ENCODE data around the gene XYLT2.
"Not testable (repeated sequence)": the region's sequence is repeated elsewhere in the genome, so short reads cannot be mapped to it uniquely, and the experiment has no call there.

XYLT2 gene

DNA sequence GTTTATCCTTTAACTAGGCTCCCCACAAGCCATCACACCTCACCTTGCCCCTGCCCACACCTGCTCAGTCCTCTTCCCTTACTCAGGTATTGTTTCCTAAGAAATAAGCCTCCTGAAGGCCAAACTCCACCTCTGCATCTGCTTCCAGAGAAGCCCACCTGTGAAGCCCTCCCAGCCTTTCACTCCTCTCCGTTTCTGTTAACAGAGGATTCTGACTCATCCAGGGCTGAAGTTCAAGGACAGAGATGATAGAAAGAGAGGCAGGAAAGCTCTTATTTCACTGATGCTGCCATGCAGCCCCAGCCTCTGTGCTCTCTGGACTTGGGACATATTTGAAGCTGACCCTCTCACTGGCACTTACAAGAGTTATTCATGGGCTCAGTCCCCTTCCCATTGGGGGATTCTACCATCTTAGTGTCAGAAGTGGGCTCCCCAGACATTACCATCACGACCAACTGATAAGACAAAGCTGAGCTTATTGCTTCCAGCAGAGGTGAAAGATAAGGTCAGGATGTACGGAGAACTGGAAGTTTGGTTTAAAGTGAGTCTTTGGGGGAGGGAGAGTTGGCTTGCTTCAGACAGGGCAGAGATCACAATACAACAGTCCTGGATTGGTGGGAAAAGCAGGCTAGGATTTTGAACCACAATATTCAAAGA lies 35.3 kb upstream of the XYLT2 start:
- DNase-seq (ENCODE audit: low read depth), result no peak
- H3K4me3 ChIP-seq (ENCODE audit: low read depth, low read length), result no peak overlapping the region
- no peak for TF ChIP-seq MYC (IDR thresholded peaks at IDR 0.05; ENCODE audit: low read depth, low read length)
- TF ChIP-seq, protein P1, sequence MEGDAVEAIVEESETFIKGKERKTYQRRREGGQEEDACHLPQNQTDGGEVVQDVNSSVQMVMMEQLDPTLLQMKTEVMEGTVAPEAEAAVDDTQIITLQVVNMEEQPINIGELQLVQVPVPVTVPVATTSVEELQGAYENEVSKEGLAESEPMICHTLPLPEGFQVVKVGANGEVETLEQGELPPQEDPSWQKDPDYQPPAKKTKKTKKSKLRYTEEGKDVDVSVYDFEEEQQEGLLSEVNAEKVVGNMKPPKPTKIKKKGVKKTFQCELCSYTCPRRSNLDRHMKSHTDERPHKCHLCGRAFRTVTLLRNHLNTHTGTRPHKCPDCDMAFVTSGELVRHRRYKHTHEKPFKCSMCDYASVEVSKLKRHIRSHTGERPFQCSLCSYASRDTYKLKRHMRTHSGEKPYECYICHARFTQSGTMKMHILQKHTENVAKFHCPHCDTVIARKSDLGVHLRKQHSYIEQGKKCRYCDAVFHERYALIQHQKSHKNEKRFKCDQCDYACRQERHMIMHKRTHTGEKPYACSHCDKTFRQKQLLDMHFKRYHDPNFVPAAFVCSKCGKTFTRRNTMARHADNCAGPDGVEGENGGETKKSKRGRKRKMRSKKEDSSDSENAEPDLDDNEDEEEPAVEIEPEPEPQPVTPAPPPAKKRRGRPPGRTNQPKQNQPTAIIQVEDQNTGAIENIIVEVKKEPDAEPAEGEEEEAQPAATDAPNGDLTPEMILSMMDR (IDR thresholded peaks at IDR 0.05; ENCODE audit: low read depth, low read length), result no peak
- TF ChIP-seq POLR2A (IDR thresholded peaks at IDR 0.05; ENCODE audit: extremely low read depth, insufficient read length), result no peak
- TF ChIP-seq, protein P2, sequence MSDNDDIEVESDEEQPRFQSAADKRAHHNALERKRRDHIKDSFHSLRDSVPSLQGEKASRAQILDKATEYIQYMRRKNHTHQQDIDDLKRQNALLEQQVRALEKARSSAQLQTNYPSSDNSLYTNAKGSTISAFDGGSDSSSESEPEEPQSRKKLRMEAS (IDR thresholded peaks at IDR 0.05; ENCODE audit: low read depth, low read length), result no peak

DNA sequence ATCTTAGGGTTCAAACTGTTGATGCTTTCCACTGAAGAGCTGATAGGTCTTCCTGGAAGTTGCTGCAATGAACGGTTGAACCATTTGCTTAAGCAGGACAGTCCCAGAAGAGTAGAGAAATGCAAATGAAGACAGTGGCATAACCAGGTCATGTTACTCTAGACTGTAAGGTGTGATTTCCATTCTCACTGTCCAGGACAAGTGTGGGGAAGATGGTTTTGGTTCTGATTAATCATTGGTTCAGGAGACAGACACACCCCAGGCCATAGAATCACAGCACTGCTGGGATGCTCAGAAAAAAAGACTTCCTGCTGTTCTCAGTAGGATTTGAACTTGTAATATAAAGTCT lies 34.8 kb upstream of the XYLT2 start:
- no peak for TF ChIP-seq POLR2A (IDR thresholded peaks at IDR 0.05; ENCODE audit: extremely low read depth, insufficient read length)
- no peak for DNase-seq (ENCODE audit: low read depth)
- no peak overlapping the region for H3K4me3 ChIP-seq (ENCODE audit: low read depth, low read length)

DNA sequence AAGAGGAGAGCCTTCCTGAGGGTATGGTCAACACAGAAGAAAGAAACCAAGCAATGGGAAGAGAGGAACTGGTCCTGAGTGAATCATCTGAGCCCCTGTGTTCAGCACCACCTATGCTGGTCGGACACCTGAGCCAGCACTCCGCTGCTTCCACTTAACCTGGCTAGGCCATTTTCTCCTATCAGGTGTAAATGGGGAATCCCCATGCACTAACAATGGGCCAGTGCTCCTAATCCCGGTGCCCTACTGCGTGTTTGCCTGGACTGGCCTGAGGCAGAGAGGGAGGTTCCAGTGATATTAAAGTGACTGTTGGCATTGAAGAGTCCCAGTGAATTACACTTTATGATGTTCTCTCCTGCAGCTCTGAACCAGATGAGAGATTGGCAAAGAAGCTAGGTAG lies 34.4 kb upstream of the XYLT2 start:
- TF ChIP-seq, protein P1 (IDR thresholded peaks at IDR 0.05; ENCODE audit: low read depth, low read length), result no peak
- no peak for TF ChIP-seq MYC (IDR thresholded peaks at IDR 0.05; ENCODE audit: low read depth, low read length)
- no peak for TF ChIP-seq POLR2A (IDR thresholded peaks at IDR 0.05; ENCODE audit: extremely low read depth, insufficient read length)
- TF ChIP-seq, protein P2 (IDR thresholded peaks at IDR 0.05; ENCODE audit: low read depth, low read length), result no peak
- H3K4me3 ChIP-seq (ENCODE audit: low read depth, low read length), result no peak overlapping the region
- DNase-seq (ENCODE audit: low read depth), result no peak

DNA sequence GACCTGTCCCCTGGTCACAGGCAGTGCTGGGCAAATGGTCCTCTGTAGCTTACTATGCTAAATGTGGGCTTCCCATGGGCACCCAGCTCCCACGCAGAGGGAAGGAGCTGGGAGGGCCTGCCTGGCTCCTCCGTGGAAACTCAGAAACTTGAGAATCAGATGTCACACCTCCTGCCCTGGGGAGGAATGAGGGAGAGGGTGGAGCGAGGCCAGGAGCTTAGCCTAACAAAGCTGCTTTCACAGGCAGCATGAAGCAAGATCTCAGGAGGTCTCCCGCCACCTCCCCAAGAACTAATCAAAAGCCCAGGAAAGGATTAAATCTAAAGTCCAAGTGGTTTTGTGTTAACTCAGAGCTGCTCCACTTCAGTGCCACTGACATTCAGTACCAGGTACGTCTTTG lies 33.6 kb upstream of the XYLT2 start:
- no peak overlapping the region for H3K4me3 ChIP-seq (ENCODE audit: low read depth, low read length)
- DNase-seq (ENCODE audit: low read depth), result no peak

DNA sequence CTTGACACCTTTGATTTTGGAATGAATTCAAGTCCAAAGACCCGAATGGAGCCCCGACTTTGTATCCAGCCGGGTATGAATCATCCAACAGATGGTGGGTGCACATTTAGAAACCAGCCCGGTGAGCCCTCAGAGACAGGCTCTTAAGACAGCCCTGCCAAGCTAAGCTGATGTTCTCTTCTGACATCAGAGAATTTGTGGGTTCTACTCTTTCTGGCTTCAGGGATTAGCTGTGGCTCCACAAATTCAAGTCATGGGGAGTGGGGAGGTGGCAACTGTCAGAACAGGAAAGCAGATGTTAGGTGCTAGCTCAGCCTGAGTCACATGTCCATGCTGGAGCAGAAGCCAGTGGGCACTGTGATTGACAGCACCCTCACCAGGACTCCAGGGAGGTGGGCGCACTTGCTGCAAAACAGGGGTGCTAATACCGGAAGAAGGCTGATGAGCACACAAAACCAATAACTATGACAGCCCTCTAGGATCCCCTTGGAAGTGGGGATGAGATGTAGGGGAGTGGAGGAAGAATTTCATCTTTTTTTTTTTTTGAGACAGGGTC lies 31.4 kb upstream of the XYLT2 start:
- H3K4me3 ChIP-seq (ENCODE audit: low read depth, low read length), result no peak overlapping the region
- TF ChIP-seq POLR2A (IDR thresholded peaks at IDR 0.05; ENCODE audit: extremely low read depth, insufficient read length) (no peak), MYC (IDR thresholded peaks at IDR 0.05; ENCODE audit: low read depth, low read length) (no peak)
- TF ChIP-seq, protein P1 (IDR thresholded peaks at IDR 0.05; ENCODE audit: low read depth, low read length), result no peak
- TF ChIP-seq, protein P2 (IDR thresholded peaks at IDR 0.05; ENCODE audit: low read depth, low read length), result no peak
- no peak for DNase-seq (ENCODE audit: low read depth)

More for the DNA sequence above, 33.6 kb upstream of the XYLT2 start:
- TF ChIP-seq, protein P2 (IDR thresholded peaks at IDR 0.05; ENCODE audit: low read depth, low read length), result no peak
- TF ChIP-seq MYC (IDR thresholded peaks at IDR 0.05; ENCODE audit: low read depth, low read length), result no peak
- TF ChIP-seq POLR2A (IDR thresholded peaks at IDR 0.05; ENCODE audit: extremely low read depth, insufficient read length), result no peak
- TF ChIP-seq, protein P1 (IDR thresholded peaks at IDR 0.05; ENCODE audit: low read depth, low read length), result no peak

DNA sequence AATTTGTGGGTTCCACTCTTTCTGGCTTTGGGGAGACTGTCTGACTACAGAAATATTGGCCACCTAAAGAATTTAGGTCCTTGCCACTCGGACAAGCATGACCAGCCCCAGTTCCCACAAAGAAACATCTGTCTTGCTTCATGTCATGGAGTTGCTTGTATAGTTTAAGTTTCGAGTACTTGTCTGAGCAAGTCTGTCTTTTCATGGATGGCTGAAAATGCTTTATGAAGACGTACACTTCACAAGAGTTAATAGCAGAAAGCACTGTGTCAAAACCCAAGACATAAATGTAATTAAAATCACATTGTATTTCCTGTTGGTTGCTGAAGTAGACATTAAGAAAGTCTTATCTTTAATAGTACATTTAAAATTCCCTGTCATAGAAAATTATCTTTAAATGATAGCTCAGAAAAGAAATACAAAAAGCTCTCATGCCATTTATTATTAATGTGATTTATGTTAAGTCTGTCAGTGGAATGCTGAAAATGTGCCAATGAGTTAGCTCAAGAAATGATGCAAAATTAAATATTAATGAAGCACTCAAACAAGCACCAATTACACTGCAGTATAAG lies 29.8 kb upstream of the XYLT2 start:
- no peak overlapping the region for H3K4me3 ChIP-seq (ENCODE audit: low read depth, low read length)
- DNase-seq (ENCODE audit: low read depth), result no peak
- TF ChIP-seq, protein P2 (IDR thresholded peaks at IDR 0.05; ENCODE audit: low read depth, low read length), result no peak
- TF ChIP-seq POLR2A (IDR thresholded peaks at IDR 0.05; ENCODE audit: extremely low read depth, insufficient read length) (no peak), MYC (IDR thresholded peaks at IDR 0.05; ENCODE audit: low read depth, low read length) (no peak)
- TF ChIP-seq, protein P1 (IDR thresholded peaks at IDR 0.05; ENCODE audit: low read depth, low read length), result no peak

DNA sequence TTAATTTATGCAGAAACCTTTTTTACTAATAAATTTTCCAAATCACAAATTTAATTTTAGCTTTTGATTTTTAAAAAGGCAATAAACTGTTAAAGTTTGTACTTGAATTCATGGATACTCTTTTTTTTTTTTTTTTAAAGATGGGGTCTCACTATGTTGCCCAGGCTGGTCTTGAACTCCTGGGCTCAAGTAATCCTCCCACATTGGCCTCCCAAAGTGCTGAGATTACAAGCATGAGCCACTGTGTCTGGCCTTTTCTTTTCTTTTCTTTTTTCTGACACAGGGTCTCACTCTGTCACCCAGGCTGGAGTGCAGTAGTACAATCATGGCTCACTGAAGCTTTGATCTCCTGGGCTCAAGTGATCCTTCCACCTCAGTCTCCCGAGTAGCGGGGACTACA lies 29.3 kb upstream of the XYLT2 start:
- not testable (repeated sequence) for DNase-seq (ENCODE audit: low read depth); H3K4me3 ChIP-seq (ENCODE audit: low read depth, low read length)

Data from NB4 (cell line).